COLO668 (cell line): ENCODE measurements around the gene REST.
"Not testable (repeated sequence)": the region's sequence is repeated elsewhere in the genome, so short reads cannot be mapped to it uniquely, and the experiment has no call there.

Source experiments
- DNase-seq: peaks from one replicate; lab custom pipeline; 2025; ENCODE audit not compliant: unreplicated experiment; lab: John Stamatoyannopoulos, UW

REST gene, protein sequence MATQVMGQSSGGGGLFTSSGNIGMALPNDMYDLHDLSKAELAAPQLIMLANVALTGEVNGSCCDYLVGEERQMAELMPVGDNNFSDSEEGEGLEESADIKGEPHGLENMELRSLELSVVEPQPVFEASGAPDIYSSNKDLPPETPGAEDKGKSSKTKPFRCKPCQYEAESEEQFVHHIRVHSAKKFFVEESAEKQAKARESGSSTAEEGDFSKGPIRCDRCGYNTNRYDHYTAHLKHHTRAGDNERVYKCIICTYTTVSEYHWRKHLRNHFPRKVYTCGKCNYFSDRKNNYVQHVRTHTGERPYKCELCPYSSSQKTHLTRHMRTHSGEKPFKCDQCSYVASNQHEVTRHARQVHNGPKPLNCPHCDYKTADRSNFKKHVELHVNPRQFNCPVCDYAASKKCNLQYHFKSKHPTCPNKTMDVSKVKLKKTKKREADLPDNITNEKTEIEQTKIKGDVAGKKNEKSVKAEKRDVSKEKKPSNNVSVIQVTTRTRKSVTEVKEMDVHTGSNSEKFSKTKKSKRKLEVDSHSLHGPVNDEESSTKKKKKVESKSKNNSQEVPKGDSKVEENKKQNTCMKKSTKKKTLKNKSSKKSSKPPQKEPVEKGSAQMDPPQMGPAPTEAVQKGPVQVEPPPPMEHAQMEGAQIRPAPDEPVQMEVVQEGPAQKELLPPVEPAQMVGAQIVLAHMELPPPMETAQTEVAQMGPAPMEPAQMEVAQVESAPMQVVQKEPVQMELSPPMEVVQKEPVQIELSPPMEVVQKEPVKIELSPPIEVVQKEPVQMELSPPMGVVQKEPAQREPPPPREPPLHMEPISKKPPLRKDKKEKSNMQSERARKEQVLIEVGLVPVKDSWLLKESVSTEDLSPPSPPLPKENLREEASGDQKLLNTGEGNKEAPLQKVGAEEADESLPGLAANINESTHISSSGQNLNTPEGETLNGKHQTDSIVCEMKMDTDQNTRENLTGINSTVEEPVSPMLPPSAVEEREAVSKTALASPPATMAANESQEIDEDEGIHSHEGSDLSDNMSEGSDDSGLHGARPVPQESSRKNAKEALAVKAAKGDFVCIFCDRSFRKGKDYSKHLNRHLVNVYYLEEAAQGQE

DNA sequence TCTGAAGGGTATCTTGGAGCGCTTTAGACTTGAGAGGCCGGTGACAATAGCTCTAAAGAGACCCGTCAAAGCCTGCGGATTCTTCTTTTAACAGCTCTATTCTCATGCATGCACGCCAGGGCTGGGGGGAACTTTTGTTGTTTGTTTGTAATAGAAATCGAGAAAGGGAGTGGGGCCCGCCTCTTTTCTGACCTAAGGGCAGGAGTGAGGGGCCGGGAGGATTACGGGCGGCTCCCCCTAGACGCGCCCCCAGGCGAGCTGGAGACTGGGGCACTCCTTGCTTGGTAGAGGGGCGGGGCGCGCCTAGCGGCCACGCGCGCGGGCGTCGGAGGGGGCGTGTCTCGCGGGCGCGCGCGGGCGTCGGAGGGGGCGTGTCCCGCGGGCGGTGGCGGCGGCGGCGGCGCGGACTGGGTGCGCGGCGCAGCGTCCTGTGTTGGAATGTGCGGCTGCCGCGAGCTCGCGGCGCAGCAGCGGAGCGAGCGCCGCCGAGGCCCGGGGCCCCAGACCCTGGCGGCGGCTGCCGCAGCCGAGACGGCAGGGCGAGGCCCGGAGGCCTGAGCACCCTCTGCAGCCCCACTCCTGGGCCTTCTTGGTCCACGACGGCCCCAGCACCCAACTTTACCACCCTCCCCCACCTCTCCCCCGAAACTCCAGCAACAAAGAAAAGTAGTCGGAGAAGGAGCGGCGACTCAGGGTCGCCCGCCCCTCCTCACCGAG lies at the start of gene REST:
Gene REST, plus strand, starts transcription at position 412 of the 717 bp plus-strand sequence. CDS start 2,739 bp downstream, outside the sequence.
- peak; percentile 59 for DNase-seq

GRCh38 chr4:56859841-56860240 lies 47.9 kb upstream of the REST start:
- DNase-seq = no peak

GRCh38 chr4:56860781-56861180 lies 46.9 kb upstream of the REST start:
- DNase-seq = no peak

DNA sequence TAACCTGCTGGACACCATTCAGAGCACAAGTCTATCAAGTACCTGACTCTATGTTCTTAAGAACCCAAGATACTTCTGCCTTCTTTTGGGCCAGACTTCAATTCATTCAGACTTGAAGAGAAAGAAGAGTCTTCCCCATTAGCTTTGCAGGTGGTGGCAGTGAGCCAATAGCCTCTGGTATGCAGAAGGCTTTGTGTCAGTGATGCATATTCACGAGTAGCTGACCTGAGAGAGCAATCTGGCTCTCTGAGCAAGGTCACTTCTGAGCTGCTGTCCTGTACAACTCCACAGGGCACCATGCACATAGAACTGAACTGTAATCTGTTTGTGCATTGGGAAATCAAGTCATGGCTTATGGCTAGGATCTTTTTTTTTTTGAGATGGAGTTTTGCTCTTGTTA lies 46.3 kb upstream of the REST start:
- DNase-seq = no peak

DNA sequence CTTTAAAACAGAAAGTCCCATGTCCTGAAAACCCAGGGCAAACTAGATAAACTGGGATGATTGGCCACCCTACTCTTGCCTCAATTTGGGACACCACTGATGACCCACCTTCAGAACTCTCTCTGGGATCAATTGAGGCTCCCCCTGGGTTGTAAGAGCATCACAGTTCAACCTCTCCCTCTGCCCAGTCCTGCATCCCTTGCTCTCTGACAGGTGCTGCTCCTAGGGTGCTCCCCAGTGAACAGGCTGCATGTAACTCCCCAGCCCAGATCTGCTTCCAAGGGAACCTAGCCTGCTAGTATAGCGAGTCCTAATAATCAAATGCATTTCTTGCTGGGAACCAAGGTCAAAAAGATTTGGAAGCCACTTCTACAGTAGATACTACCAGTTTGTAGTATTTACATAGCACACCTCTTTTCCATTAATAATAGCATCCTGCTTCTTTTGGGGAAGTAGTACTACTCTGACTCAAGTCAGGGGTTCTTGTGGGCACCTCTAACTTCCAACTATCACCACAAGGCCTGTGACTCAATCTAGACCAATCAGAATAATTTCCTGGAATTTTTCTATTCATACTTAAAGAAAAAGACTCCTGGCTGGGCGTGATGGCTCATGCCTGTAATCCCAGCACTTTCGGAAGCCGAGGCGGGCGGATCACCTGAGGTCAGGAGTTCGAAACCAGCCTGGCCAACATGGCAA lies 44.1 kb upstream of the REST start:
- no peak for DNase-seq

DNA sequence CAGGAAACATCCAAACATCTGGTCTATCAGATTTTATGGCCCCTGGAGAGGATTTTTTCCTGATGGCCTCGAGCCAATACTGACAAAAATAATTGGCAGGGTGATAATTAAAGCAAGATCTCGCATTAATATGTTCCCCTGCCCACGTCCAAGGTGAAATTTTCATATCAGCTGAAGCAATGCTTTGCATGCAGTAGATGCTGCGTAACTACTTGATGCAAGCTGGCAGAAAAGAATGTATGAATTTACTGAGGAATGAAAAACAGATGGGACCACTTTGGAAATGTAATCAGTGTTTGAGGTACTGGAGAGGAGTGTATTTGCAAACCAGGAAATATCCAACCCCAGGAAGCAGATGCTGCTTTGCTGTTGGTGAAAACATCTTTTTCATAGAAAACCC lies 36.8 kb upstream of the REST start:
- no peak for DNase-seq

DNA sequence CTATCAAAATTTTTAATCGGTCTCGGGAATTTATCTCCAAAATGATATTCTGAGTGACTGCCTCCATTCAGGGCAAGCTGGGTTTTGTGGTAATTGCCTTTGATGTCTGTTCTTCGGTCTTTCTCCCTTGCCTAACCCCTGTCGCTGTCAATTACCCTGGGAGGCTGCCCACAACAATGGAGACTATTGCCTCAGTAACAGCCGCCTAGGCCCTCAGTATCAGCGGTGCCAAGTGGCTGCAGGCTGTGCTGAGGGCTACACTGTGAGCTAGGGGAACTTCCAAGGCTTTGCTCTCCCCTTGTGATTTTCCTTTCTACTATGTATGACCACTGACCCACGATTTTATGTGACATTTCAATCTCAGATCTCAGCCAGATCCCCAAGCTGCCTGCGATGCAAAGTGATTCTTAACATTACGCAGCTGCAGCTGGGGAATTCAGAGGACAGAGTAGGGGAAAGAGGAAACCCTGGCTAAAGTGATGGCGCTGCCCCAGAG lies 36.3 kb upstream of the REST start:
- DNase-seq = no peak

- no peak for DNase-seq
Measured at GRCh38 chr4:56874166-56874565, 33.5 kb upstream of the REST start.

DNA sequence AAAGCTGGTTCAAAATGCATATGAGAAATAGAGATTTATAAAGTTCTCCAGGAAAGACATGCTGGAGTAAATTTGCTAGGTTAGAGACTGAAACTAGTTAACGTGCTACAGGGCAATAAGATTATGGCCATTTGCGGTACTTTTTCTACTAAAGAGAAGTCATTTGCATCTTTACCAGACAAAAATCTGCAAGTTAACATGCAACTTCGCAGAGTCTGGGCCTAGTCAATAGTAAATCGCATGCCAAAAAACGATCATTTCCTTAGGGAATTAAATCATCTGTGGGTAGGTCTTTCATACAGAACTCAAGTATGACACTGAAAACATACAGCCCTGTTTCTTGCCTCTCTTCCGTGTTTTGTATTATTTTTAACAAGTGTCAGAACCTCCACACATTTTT lies 32.8 kb upstream of the REST start:
- DNase-seq = no peak

DNA sequence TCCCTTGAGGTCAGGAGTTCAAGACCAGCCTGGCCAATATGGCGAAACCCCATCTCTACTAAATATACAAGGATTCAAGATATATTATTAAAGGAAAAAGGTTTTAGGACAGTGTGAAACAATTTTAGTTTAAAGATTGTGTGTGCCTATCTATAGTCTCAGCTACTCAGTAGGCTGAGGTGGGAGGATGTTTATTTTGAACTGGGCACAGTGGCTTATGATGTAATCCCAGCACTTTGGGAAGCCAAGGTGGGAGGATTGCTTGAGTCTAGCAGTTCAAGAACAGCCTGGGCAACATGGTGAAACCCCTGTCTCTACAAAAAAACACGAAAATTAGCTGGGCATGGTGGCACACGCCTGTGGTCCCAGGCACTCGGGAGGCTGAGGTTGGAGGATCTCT lies 31.4 kb upstream of the REST start:
- no peak for DNase-seq

GRCh38 chr4:56879996-56880395 lies 27.7 kb upstream of the REST start:
- no peak for DNase-seq

GRCh38 chr4:56880572-56880971 lies 27.1 kb upstream of the REST start:
- no peak for DNase-seq

GRCh38 chr4:56884511-56884910 lies 23.2 kb upstream of the REST start:
- DNase-seq = not testable (repeated sequence)

DNA sequence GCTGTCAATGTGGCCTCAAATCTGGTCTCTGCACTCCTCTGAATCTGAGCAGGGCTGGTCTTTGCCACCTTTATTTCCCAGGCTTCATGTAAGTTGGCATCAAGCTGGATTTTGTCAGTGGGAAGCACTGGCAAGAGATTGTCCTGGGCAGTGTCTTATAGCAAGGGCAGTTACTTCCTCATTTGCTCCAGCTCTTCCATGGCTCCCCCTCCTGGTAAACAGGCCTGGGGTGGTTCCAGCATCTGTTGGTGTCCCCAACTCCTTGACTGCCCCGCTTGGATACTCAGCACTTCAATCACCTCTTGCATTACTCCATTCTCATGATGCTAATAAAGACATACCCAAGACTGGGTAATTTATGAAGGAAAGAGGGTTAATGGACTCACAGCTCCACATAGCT lies 15.0 kb upstream of the REST start:
- DNase-seq = no peak

- DNase-seq = not testable (repeated sequence)
Measured at GRCh38 chr4:56897842-56898241, 9.9 kb upstream of the REST start.

GRCh38 chr4:56900186-56900585 lies 7.5 kb upstream of the REST start:
- DNase-seq = not testable (repeated sequence)

GRCh38 chr4:56902703-56903102 lies 5.0 kb upstream of the REST start:
- DNase-seq = no peak

DNA sequence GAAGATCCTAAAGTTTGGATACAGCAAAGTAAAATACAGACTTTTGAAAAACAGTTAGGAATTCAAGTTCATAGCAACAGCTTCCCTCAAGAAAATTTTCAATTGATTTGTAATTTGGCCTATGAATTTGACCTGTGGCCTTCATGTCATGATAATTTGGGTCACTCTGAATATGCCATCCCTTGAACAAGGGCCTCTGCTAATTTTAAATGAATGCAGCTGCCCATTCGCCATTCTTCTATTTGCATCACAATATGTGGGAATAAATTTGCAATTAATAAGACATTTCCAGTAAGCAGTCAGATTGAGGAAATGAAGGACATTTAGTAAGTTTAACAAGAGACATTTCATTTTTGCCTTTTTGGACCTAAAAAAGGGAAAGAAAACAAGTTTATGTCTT lies 1.9 kb upstream of the REST start:
- DNase-seq = no peak

DNA sequence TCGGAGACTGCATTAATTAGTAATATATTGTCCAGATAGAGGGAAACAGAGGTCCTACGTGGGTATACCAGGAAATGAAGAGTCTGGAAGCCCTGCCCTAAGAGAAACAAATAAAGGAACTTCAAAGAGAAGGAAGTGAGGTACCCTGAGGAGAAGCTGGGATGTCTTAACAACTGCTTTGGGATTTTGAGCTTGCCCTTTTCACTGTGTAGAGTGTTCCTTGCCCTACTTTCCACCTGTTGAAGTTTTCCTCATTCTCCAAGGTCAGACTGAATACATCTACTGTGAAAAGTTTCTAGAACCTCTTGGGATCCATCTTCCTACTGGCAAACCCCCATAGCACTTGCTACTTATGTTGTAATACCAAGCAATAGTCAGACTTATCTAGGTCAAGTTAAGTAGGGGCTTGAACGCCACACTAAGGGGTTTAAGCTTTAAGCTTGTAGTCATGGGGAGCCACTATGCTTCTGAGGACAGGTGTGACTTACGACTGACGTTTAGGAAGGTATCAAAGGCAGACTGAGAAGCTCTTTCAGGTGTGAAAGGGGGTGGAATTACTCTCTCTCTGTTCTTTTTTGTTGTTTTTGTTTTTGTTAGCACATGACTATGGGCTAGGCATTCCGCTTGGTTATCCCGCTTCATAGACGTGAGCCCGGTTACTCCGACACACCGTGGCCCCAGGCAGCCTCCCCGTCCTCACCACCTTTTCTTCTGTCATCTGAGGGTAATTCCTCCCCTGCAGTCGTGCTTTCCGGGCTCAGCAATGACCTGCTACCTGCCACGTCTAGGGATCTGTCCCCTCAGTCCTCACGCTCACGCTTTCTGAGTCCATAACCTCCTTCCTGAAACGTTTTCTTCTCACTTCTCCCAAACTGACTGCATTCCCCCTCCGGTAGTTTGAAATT lies 959 bp upstream of the REST start:
- no peak for DNase-seq
